Adrenal gland (tissue), 5 donors: ENCODE measurements around the gene ZNF790.

Experiments used
- POLR2A ChIP-seq, 2 donors: fragments of 450-650 bp; IDR thresholded peaks; one replicate each; pipeline ENCODE4 v1.6.1; 2017; ENCODE audit warnings: antibody characterized with exemption in 2 of 2, mild to moderate bottlenecking in 2 of 2, moderate library complexity in 1 of 2
- TF ChIP-seq, protein P1 (sequence below), 6 experiments: fragments of 450-650 bp in 4 of 6; fragments of 200-600 bp in 2 of 6; sonication (generic) in 1 of 6; IDR thresholded peaks; 1 replicate in 5 of 6; 2 replicates in 1 of 6; pipeline versions ENCODE4 v1.5.1 to v1.8.0; 2016 to 2021; ENCODE audit warnings: antibody characterized with exemption in 6 of 6, mild to moderate bottlenecking in 2 of 6, moderate library complexity in 1 of 6
- donor health status: DM: no; HTN: no; CAD: no.

DNA sequence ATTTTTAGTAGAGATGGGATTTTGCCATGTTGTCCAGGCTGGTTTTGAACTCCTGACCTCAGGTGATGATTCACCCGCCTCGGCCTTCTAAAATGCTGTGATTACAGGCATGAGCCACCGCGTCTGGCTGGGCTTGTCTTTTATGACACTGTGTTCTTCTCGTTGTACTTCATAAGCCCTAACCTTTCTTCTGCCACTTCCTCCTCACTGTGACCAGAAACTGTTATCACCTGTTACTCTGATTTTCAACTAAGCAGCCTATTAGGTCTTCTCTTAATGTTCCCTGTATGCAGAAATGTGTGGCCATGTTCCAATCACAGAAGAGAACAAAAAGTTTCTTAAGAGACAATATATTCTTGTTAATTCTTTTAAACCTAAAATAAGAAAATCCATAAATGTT lies 16.4 kb downstream of the ZNF790 start:
- TF ChIP-seq, protein P1, sequence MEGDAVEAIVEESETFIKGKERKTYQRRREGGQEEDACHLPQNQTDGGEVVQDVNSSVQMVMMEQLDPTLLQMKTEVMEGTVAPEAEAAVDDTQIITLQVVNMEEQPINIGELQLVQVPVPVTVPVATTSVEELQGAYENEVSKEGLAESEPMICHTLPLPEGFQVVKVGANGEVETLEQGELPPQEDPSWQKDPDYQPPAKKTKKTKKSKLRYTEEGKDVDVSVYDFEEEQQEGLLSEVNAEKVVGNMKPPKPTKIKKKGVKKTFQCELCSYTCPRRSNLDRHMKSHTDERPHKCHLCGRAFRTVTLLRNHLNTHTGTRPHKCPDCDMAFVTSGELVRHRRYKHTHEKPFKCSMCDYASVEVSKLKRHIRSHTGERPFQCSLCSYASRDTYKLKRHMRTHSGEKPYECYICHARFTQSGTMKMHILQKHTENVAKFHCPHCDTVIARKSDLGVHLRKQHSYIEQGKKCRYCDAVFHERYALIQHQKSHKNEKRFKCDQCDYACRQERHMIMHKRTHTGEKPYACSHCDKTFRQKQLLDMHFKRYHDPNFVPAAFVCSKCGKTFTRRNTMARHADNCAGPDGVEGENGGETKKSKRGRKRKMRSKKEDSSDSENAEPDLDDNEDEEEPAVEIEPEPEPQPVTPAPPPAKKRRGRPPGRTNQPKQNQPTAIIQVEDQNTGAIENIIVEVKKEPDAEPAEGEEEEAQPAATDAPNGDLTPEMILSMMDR (IDR thresholded peaks at IDR 0.05), result no peak
- no peak for TF ChIP-seq POLR2A (IDR thresholded peaks at IDR 0.05)
